SU-DHL-6 (cell line): ENCODE data around the gene ZCCHC7.
"Not testable (repeated sequence)": the region's sequence is repeated elsewhere in the genome, so short reads cannot be mapped to it uniquely, and the experiment has no call there.

Source experiments
- H2AFZ ChIP-seq: fragments of 200-600 bp; sonication (generic); 2 replicates; pipeline ENCODE4 v1.6.1; 2014; ENCODE audit warnings: low read depth, mild to moderate bottlenecking, moderate library complexity, mixed read lengths, antibody characterized with exemption, low read length; ENCODE audit not compliant: severe bottlenecking
- H3F3A ChIP-seq: fragments of 200-600 bp; shearing (Covaris generic); 2 replicates; pipeline ENCODE4 v1.6.0; 2016; ENCODE audit warnings: antibody characterized with exemption, mild to moderate bottlenecking; ENCODE audit not compliant: insufficient read depth
- H3K27ac ChIP-seq: fragments of 200-600 bp; sonication (generic); 2 replicates; pipeline ENCODE4 v1.5.1; 2016; ENCODE audit warnings: low read depth, mild to moderate bottlenecking, low read length, moderate library complexity, mixed read lengths
- H3K27me3 ChIP-seq: fragments of 200-600 bp; sonication (generic), shearing (Covaris generic); 2 replicates; pipeline ENCODE4 v1.6.0; 2014; ENCODE audit warnings: mild to moderate bottlenecking, low read length
- H3K36me3 ChIP-seq: fragments of 200-600 bp; sonication (generic); 2 replicates; pipeline ENCODE4 v1.6.1; 2014; ENCODE audit warnings: mild to moderate bottlenecking, low read length, mixed read lengths
- H3K4me2 ChIP-seq: fragments of 300-600, 200-600 bp; shearing (Covaris generic), sonication (generic); 2 replicates; pipeline ENCODE4 v1.6.0; 2014; ENCODE audit warnings: low read length, low read depth, mild to moderate bottlenecking; ENCODE audit not compliant: poor library complexity, severe bottlenecking
- H3K4me3 ChIP-seq: fragments of 200-600 bp; sonication (generic); 2 replicates; pipeline ENCODE4 v1.5.1; 2014; ENCODE audit warnings: antibody characterized with exemption, low read length, mild to moderate bottlenecking, mixed read lengths; ENCODE audit not compliant: insufficient read depth, poor library complexity, severe bottlenecking
- H3K79me2 ChIP-seq: fragments of 200-600 bp; sonication (generic); 2 replicates; pipeline ENCODE4 v1.6.1; 2014; ENCODE audit warnings: mild to moderate bottlenecking, low read length, moderate library complexity; ENCODE audit not compliant: insufficient read depth
- H3K9ac ChIP-seq: fragments of 200-600 bp; sonication (generic); 2 replicates; pipeline ENCODE4 v1.7.0; 2014; ENCODE audit warnings: mild to moderate bottlenecking, low read length
- H3K9me2 ChIP-seq: fragments of 200-600 bp; sonication (generic); replicated peaks from 2 replicates; pipeline ENCODE4 v1.6.1; 2014; ENCODE audit warnings: low read length; ENCODE audit not compliant: insufficient read depth
- H3K9me3 ChIP-seq: fragments of 200-600 bp; sonication (generic); 2 replicates; pipeline ENCODE4 v1.6.1; 2014; ENCODE audit warnings: low read length, mixed read lengths; ENCODE audit not compliant: insufficient read depth
- H4K20me1 ChIP-seq: fragments of 200-600 bp; sonication (generic); 2 replicates; pipeline ENCODE4 v1.6.1; 2014; ENCODE audit warnings: low read depth, mild to moderate bottlenecking, antibody characterized with exemption, low read length, moderate library complexity, mixed read lengths
- CTCF ChIP-seq: fragments of 200-600 bp; sonication (generic); IDR thresholded peaks from one replicate; pipeline ENCODE4 v1.5.1; 2017; ENCODE audit warnings: antibody characterized with exemption, mild to moderate bottlenecking, low read length, moderate library complexity; ENCODE audit not compliant: insufficient read depth, poor library complexity, severe bottlenecking
- EZH2phosphoT487 ChIP-seq: fragments of 200-600 bp; sonication (generic), shearing (Covaris generic); conservative IDR thresholded peaks from 2 replicates; pipeline ENCODE4 v1.6.1; 2018; ENCODE audit warnings: mild to moderate bottlenecking, antibody characterized with exemption, low read length, moderate library complexity, mixed read lengths

The ZCCHC7 gene

GRCh38 chr9:37119360-37119759 is 1.0 kb upstream of the ZCCHC7 start:
- TF ChIP-seq EZH2phosphoT487: no peak
- no peak for TF ChIP-seq CTCF
- Histone ChIP-seq H3K27ac (no peak overlapping the region), H3K36me3 (no peaks in the 10 kb centered on the region), H3K79me2 (peaks cover 40% of the 10 kb centered on the region), H3K9me2 (no peaks in the 10 kb centered on the region), H3K27me3 (no peaks in the 10 kb centered on the region), H3K9me3 (peaks cover 6% of the 10 kb centered on the region; the same call in 1 of the 2 replicates), H3K4me3 (peak overlapping the region; percentile 96), H2AFZ (peak overlapping the region; percentile 83), H3K4me2 (peak overlapping the region; percentile 63), H4K20me1 (no peaks in the 10 kb centered on the region), H3F3A (peaks cover 15% of the 10 kb centered on the region), H3K9ac (no peak overlapping the region)

GRCh38 chr9:37120843-37121335 is 515 bp downstream of the ZCCHC7 start:
- H3K27ac ChIP-seq: peak overlapping the region; percentile 80
- H4K20me1 ChIP-seq, H3K27me3 ChIP-seq, H3K9me2 ChIP-seq, H3K9me3 ChIP-seq, H3K36me3 ChIP-seq: not testable (repeated sequence)
- peak overlapping the region; percentile 63 for H3K4me2 ChIP-seq
- H2AFZ ChIP-seq: peak overlapping the region; percentile 83
- peaks cover 15% of the 10 kb centered on the region for H3F3A ChIP-seq
- H3K9ac ChIP-seq: peak overlapping the region; percentile 94
- H3K79me2 ChIP-seq: peaks cover 55% of the 10 kb centered on the region
- H3K4me3 ChIP-seq: peak overlapping the region; percentile 96

- Histone ChIP-seq H3K27me3 (no peaks in the 10 kb centered on the region), H3K9me2 (no peaks in the 10 kb centered on the region), H3F3A (peaks cover 12% of the 10 kb centered on the region; the same call in 1 of the 2 replicates), H3K9me3 (peaks cover 6% of the 10 kb centered on the region; the same call in 1 of the 2 replicates), H3K27ac (peak overlapping the region; percentile 80), H3K79me2 (peaks cover 65% of the 10 kb centered on the region), H3K4me3 (peak overlapping the region; percentile 96), H3K4me2 (peak overlapping the region; percentile 63), H4K20me1 (no peaks in the 10 kb centered on the region), H3K36me3 (0 out of 2 replicates have a peak, but pooled peaks cover 2% of the 10 kb centered on the region), H3K9ac (peak overlapping the region; percentile 94), H2AFZ (no peak overlapping the region)
- TF ChIP-seq CTCF: no peak
- no peak for TF ChIP-seq EZH2phosphoT487
These were observed 1.5 kb downstream of the ZCCHC7 start for GRCh38 chr9:37121881-37122280.

GRCh38 chr9:37126214-37126788 is 5.9 kb downstream of the ZCCHC7 start:
- peak overlapping the region; percentile 63 for H3K4me2 ChIP-seq
- no peak for TF ChIP-seq EZH2phosphoT487
- TF ChIP-seq CTCF: no peak
- no peaks in the 10 kb centered on the region for H4K20me1 ChIP-seq
- peaks cover 25% of the 10 kb centered on the region for H3K36me3 ChIP-seq
- H3K4me3 ChIP-seq: no peak overlapping the region
- H3K27ac ChIP-seq: peak overlapping the region; percentile 80
- no peak overlapping the region for H3K9ac ChIP-seq
- H3K79me2 ChIP-seq: peaks cover 92% of the 10 kb centered on the region
- H3K27me3 ChIP-seq: no peaks in the 10 kb centered on the region
- H3F3A ChIP-seq: peaks cover 20% of the 10 kb centered on the region
- H2AFZ ChIP-seq: no peak overlapping the region
- H3K9me3 ChIP-seq: no peaks in the 10 kb centered on the region
- H3K9me2 ChIP-seq: no peaks in the 10 kb centered on the region
